Adrenal gland (tissue), 12 donors: ENCODE data around the gene RPL7L1. TPM values are rescaled to one million over a fixed set of nuclear protein-coding genes. Genes with fewer than 3 reads are reported as not detected.
A peak's percentile ranks its signal among the peaks of the same experiment; 100 is the strongest.
"Not testable (repeated sequence)": the region's sequence is repeated elsewhere in the genome, so short reads cannot be mapped to it uniquely, and the experiment has no call there.

Source experiments
- DNase-seq, 7 donors: peaks; one replicate each; pipeline ENCODE4 v3.0.0-alpha.2; 2019 to 2020
- H3K27ac ChIP-seq, 5 donors: fragments of 200-600 bp; sonication (generic) in 4 of 5; 1 replicate in 3 of 5; 2 replicates in 2 of 5; pipeline versions ENCODE4 v1.5.1 to v1.8.0; 2016 to 2020; ENCODE audit warnings: mild to moderate bottlenecking in 1 of 5
- H3K27me3 ChIP-seq: fragments of 200-600 bp; 2 replicates; pipeline ENCODE4 v1.8.0; 2021
- H3K36me3 ChIP-seq, 2 donors: fragments of 200-600 bp; replicated peaks in 1 of 2; 1 replicate in 1 of 2; 2 replicates in 1 of 2; pipeline versions ENCODE4 v1.5.1 to v1.8.0; 2018 to 2022
- H3K4me1 ChIP-seq, 2 donors: fragments of 200-600 bp; replicated peaks in 1 of 2; 1 replicate in 1 of 2; 2 replicates in 1 of 2; pipeline versions ENCODE4 v1.5.1 to v1.8.0; 2018 to 2021
- H3K4me3 ChIP-seq, 4 donors: fragments of 200-600 bp; sonication (generic) in 3 of 4; one replicate each; pipeline ENCODE4 v1.5.1; 2016 to 2018
- H3K9me3 ChIP-seq, 3 donors: fragments of 200-600 bp; sonication (generic) in 1 of 3; replicated peaks in 1 of 3; 1 replicate in 2 of 3; 2 replicates in 1 of 3; pipeline versions ENCODE4 v1.5.1 to v1.8.0; 2016 to 2021
- POLR2A ChIP-seq, 2 donors: fragments of 450-650 bp; IDR thresholded peaks; one replicate each; pipeline ENCODE4 v1.6.1; 2017; ENCODE audit warnings: antibody characterized with exemption in 2 of 2, mild to moderate bottlenecking in 2 of 2, moderate library complexity in 1 of 2
- WGBS, 4 donors: extraction: QIAGEN DNeasy Blood & Tissue Kit in 2 of 4; methylation state at CpG; one replicate each; pipeline versions ENCODE4 v1.1.5 to v1.1.7; 2013 to 2017; 5-methylcytosine and 5-hydroxymethylcytosine counted together
- intact Hi-C, 2 donors: fragments of 100-400 bp; cut with DNase I; formaldehyde crosslinking; loops; one replicate each; pipeline versions ENCODE4 v1.14.1 to v1.15.0; 2022 to 2023
- polyA plus RNA-seq, 3 donors: library from polyadenylated mRNA; stranded (reverse); fragments of 200-250 nt in 2 of 3; fragments of 350-450 nt in 1 of 3; fragmentation: Illumina TruSeq in 1 of 3; extraction: RNeasy Lipid Tissue Mini Kit (QIAGEN cat#74804) in 1 of 3; gene quantifications; one replicate each; pipeline ENCODE4 v1.2.3, GENCODE V29; 2013 to 2014
- total RNA-seq, 9 donors: library from RNA; depleted of rRNA in 4 of 9; stranded (reverse); fragments of >200 nt in 4 of 9; fragments of 120-200 nt in 1 of 9; fragmentation: NEBNext Ultra II Directional in 1 of 9; extraction: Animal tissue kit (Norgen Biotek cat#: 25700) in 1 of 9; gene quantifications; one replicate each; pipeline versions ENCODE4 v1.1.0 to v1.2.4, GENCODE V29; 2013 to 2023
- TF ChIP-seq, protein P1 (sequence below), 6 experiments: fragments of 450-650 bp in 4 of 6; fragments of 200-600 bp in 2 of 6; sonication (generic) in 1 of 6; IDR thresholded peaks; 1 replicate in 5 of 6; 2 replicates in 1 of 6; pipeline versions ENCODE4 v1.5.1 to v1.8.0; 2016 to 2021; ENCODE audit warnings: antibody characterized with exemption in 6 of 6, mild to moderate bottlenecking in 2 of 6, moderate library complexity in 1 of 6
- donor health status: healthy with polysubstance abuse.
- donor health status: Bipolar disorder and iron deficiency.
- donor health status: DM: yes; HTN: yes; CAD: no.
- donor health status: DM: no; HTN: no; CAD: no.
- donor health status: DM: no; HTN: no; CAD: no.
- donor health status: DM: yes; HTN: yes; CAD: no.

Gene RPL7L1
- total and polyA plus RNA-seq, 12 donors, result 33.3 to 130 (median 94.1) TPM

DNA sequence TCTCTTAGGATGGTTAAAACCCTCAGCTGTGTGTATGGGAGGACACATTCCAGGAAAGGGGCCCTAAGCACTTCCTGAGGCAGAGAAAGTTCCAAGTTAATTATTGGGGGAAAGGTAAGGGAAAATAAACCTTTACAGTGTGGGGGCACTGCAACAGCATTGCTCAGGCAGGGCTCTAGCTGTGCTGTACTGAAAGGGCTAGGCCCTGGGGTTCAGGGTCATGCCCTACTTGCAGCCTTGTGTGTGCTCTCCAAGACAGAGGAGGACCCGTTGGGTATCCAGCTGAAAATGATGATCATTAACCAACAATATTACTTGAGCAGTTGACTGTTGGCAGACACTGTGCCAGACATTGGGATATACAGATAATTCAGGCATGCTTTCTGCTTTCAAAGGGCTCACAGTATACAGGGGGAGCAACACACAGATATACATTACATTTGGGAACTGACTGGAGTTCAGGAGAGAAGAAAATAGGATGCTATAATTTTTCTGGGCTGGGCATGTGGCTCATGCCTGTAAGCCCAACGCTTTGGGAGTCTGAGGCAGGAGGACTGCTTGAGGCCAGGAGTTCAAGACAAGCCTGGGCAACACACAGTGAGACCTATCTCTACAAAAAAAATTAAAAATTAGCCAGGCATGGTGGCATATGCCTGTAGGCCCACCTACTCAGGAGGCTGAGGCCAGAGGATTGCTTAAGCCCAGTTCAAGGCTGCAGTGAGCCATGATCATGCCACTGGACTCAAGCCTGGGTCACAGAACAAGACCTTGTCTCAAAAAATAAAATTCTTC lies 9.1 kb upstream of the RPL7L1 start:
- intact Hi-C loops, result loop anchor here in 1 of 2 donors (10.0 kb wide), 1 partner anchor 206 kb away; no protein-coding TSS in a partner anchor

GRCh38 chr6:42871711-42872110 lies 7.7 kb upstream of the RPL7L1 start:
- no peaks in the 10 kb centered on the region for H3K27me3 ChIP-seq
- no peak for DNase-seq
- H3K36me3 ChIP-seq, result peaks cover 0 to 22% of the 10 kb centered on the region in 2 donors
- H3K4me3 ChIP-seq, result no peak overlapping the region
- intact Hi-C loops, result loop anchor here in 1 of 2 donors (10.0 kb wide), 1 partner anchor 207 kb away; no protein-coding TSS in a partner anchor
- 72 to 87% (median 85%) methylated on average over 3 of the region's 3 CpGs for WGBS, 4 donors
- TF ChIP-seq POLR2A (IDR thresholded peaks at IDR 0.05), result no peak
- TF ChIP-seq, protein P1, sequence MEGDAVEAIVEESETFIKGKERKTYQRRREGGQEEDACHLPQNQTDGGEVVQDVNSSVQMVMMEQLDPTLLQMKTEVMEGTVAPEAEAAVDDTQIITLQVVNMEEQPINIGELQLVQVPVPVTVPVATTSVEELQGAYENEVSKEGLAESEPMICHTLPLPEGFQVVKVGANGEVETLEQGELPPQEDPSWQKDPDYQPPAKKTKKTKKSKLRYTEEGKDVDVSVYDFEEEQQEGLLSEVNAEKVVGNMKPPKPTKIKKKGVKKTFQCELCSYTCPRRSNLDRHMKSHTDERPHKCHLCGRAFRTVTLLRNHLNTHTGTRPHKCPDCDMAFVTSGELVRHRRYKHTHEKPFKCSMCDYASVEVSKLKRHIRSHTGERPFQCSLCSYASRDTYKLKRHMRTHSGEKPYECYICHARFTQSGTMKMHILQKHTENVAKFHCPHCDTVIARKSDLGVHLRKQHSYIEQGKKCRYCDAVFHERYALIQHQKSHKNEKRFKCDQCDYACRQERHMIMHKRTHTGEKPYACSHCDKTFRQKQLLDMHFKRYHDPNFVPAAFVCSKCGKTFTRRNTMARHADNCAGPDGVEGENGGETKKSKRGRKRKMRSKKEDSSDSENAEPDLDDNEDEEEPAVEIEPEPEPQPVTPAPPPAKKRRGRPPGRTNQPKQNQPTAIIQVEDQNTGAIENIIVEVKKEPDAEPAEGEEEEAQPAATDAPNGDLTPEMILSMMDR (IDR thresholded peaks at IDR 0.05), result no peak
- no peak overlapping the region for H3K27ac ChIP-seq
- H3K9me3 ChIP-seq, result no peaks in the 10 kb centered on the region
- H3K4me1 ChIP-seq, result no peaks in the 10 kb centered on the region

More for the DNA sequence above, 9.1 kb upstream of the RPL7L1 start:
- Histone ChIP-seq H3K27me3 (no peaks in the 10 kb centered on the region), H3K9me3 (no peaks in the 10 kb centered on the region), H3K4me1 (no peaks in the 10 kb centered on the region), H3K36me3 (peaks cover 0 to 33% of the 10 kb centered on the region in 2 donors), H3K27ac (no peak overlapping the region), H3K4me3 (no peak overlapping the region)
- DNase-seq, result no peak
- WGBS, 4 donors, result 56 to 70% (median 64%) methylated on average over 2 of the region's 2 CpGs
- TF ChIP-seq, protein P1 (IDR thresholded peaks at IDR 0.05), result no peak
- TF ChIP-seq POLR2A (IDR thresholded peaks at IDR 0.05), result no peak

GRCh38 chr6:42873313-42873712 lies 6.1 kb upstream of the RPL7L1 start:
- H3K36me3 ChIP-seq, result peaks cover 0 to 8% of the 10 kb centered on the region in 2 donors
- H3K4me1 ChIP-seq, result peaks cover 6 to 9% of the 10 kb centered on the region in 2 donors
- intact Hi-C loops, result loop anchor here in 1 of 2 donors (10.0 kb wide), 1 partner anchor 209 kb away; no protein-coding TSS in a partner anchor
- DNase-seq, result no peak
- H3K27me3 ChIP-seq, result no peaks in the 10 kb centered on the region
- H3K4me3 ChIP-seq, result no peak overlapping the region
- TF ChIP-seq POLR2A (IDR thresholded peaks at IDR 0.05), result no peak
- TF ChIP-seq, protein P1 (IDR thresholded peaks at IDR 0.05), result no peak
- H3K27ac ChIP-seq, result no peak overlapping the region
- H3K9me3 ChIP-seq, result no peaks in the 10 kb centered on the region
- WGBS, 4 donors, result 53 to 68% (median 59%) methylated on average over 2 of the region's 2 CpGs

GRCh38 chr6:42877695-42878094 lies 1.7 kb upstream of the RPL7L1 start:
- Histone ChIP-seq H3K27ac (peak overlapping the region in 4 of 5 donors; percentile 17 to 62 (median 58)), H3K4me1 (peaks cover 17 to 26% of the 10 kb centered on the region in 2 donors), H3K27me3 (no peaks in the 10 kb centered on the region), H3K36me3 (peaks cover 0 to 11% of the 10 kb centered on the region in 2 donors), H3K4me3 (no peak overlapping the region), H3K9me3 (no peaks in the 10 kb centered on the region)
- TF ChIP-seq, protein P1 (IDR thresholded peaks at IDR 0.05), result no peak
- TF ChIP-seq POLR2A (IDR thresholded peaks at IDR 0.05), result no peak
- DNase-seq, result peak in 6 of 7 donors; percentile 51 to 75 (median 70)
- intact Hi-C loops, result loop anchor here (5.0 to 10.0 kb wide), 3 partner anchors 150 to 215 kb away; no protein-coding TSS in a partner anchor
- WGBS, 4 donors, result 29 to 42% (median 34%) methylated on average over 2 to 3 of the region's 3 CpGs

DNA sequence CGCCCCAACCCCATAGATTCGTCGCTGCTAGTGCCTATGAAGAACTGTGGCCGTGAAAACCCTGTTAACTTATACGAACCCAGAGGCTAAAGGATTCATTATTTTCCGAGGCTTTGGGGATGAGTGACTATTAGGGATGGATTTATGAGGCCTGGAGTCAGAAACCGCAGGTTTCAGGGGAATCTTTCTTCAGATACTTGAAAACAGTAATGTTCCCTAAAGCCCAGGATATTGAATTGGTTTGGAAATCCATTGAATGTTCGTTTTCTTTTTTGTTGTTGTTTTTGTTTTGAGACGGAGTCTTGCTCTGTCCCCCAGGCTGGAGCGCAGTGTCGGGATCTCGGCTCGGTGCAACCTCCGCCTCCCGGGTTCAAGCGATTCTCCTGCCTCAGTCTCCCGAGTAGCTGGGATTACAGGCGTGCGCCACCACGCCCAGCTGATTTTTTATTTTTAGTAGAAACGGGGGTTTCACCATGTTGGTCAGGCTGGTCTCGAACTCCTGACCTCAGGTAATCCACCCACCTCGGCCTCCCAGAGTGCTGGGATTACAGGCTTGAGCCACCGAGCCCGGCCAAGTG lies 913 bp downstream of the RPL7L1 start:
- DNase-seq, H3K9me3 ChIP-seq, intact Hi-C loops, H3K27me3 ChIP-seq: not testable (repeated sequence)
- H3K4me3 ChIP-seq, result peak overlapping the region; percentile 71 to 85 (median 77)
- peaks cover 17 to 26% of the 10 kb centered on the region in 2 donors for H3K4me1 ChIP-seq
- H3K27ac ChIP-seq, result peak overlapping the region; percentile 83 to 94 (median 90)
- peaks cover 0 to 37% of the 10 kb centered on the region in 2 donors for H3K36me3 ChIP-seq
- 6 to 13% (median 9%) methylated on average over 25 of the region's 25 CpGs for WGBS, 4 donors

DNA sequence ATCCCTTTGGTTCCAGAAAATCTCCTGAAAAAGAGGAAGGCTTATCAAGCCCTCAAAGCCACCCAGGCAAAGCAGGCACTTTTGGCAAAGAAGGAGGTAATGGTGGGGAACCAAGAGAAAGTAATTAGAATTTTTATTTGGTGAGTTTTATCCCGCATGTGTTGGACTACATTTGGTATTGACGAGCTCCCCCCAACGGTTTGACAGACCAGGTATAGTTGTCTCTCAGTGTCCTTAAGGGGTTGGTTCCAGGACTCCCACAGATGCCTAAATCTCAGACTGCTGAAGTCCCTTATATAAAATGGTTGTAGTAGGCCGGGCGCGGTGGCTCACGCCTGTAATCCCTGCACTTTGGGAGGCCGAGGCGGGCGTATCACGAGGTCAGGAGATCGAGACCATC lies 1.5 kb downstream of the RPL7L1 start:
- H3K27me3 ChIP-seq, H3K9me3 ChIP-seq, DNase-seq, intact Hi-C loops: not testable (repeated sequence)
- Histone ChIP-seq H3K27ac (peak overlapping the region in 3 of 5 donors; percentile 90 to 94 (median 93)), H3K4me3 (peak overlapping the region in 2 of 4 donors; percentile 82 to 85), H3K4me1 (peaks cover 17 to 26% of the 10 kb centered on the region in 2 donors), H3K36me3 (peaks cover 0 to 43% of the 10 kb centered on the region in 2 donors)
- WGBS, 4 donors, result 77 to 89% (median 82%) methylated on average over 12 of the region's 12 CpGs
